Body of pancreas (tissue), 4 donors: Measurements from ENCODE around the gene ARHGEF11. TPM values are rescaled to one million over a fixed set of nuclear protein-coding genes. Genes with fewer than 3 reads are reported as not detected.

Experiments
- ATAC-seq: fragments of 150-250 bp; one replicate; pipeline ENCODE4 v1.9.1; 2016
- DNase-seq, 4 donors: peaks; one replicate each; pipeline ENCODE4 v3.0.0-alpha.2; 2019
- H3K27ac ChIP-seq, 4 donors: fragments of 200-600 bp; sonication (generic); 1 replicate in 3 of 4; 2 replicates in 1 of 4; pipeline versions ENCODE4 v1.5.1 to v1.6.1; 2016 to 2019; ENCODE audit warnings: mild to moderate bottlenecking in 1 of 4, mixed read lengths in 1 of 4, moderate library complexity in 1 of 4
- H3K27me3 ChIP-seq, 2 donors: fragments of 200-600 bp; sonication (generic); one replicate each; pipeline ENCODE4 v1.6.0; 2016; ENCODE audit warnings: mild to moderate bottlenecking in 1 of 2
- H3K36me3 ChIP-seq, 2 donors: fragments of 200-600 bp; sonication (generic); replicated peaks in 1 of 2; 2 replicates each; pipeline ENCODE4 v1.5.1; 2016; ENCODE audit warnings: low read depth in 2 of 2; ENCODE audit not compliant: insufficient read depth in 1 of 2
- H3K4me1 ChIP-seq: fragments of 200-600 bp; sonication (generic); one replicate; pipeline ENCODE4 v1.6.0; 2016
- H3K4me3 ChIP-seq, 2 donors: fragments of 200-600 bp; sonication (generic); 1 replicate in 1 of 2; 2 replicates in 1 of 2; pipeline ENCODE4 v1.5.1; 2016 to 2019
- H3K9me3 ChIP-seq, 3 donors: fragments of 200-600 bp; sonication (generic); 1 replicate in 2 of 3; 2 replicates in 1 of 3; pipeline ENCODE4 v1.5.1; 2016
- CTCF ChIP-seq, 7 experiments: fragments of 450-650 bp in 4 of 7; fragments of 200-600 bp in 3 of 7; sonication (generic) in 3 of 7; IDR thresholded peaks; one replicate each; pipeline ENCODE4 v1.5.1; 2016 to 2019; ENCODE audit warnings: antibody characterized with exemption in 7 of 7
- POLR2A ChIP-seq, 3 donors: fragments of 450-650 bp; IDR thresholded peaks; one replicate each; pipeline ENCODE4 v1.6.1; 2016; ENCODE audit warnings: antibody characterized with exemption in 3 of 3, mild to moderate bottlenecking in 2 of 3
- WGBS, 2 donors: methylation state at CpG; one replicate each; pipeline ENCODE4 v1.1.5; 2017; 5-methylcytosine and 5-hydroxymethylcytosine counted together
- intact Hi-C: fragments of 100-400 bp; cut with DNase I; formaldehyde crosslinking; loops from one replicate; pipeline ENCODE4 v1.15.1; 2023
- total RNA-seq, 2 donors: library from RNA; depleted of rRNA; stranded (reverse); fragments of >200 nt; gene quantifications; one replicate each; pipeline ENCODE4 v1.1.0, GENCODE V29; 2016

ARHGEF11 gene
- total RNA-seq, 2 donors from 2014 or later = 17.9 to 29.7 TPM

GRCh38 chr1:156959414-156959813, 86.1 kb downstream of the ARHGEF11 start:
- ATAC-seq (no peak), DNase-seq (no peak)
- Histone ChIP-seq H3K27me3 (no peaks in the 10 kb centered on the region), H3K4me1 (no peaks in the 10 kb centered on the region), H3K36me3 (peaks cover 0 to 27% of the 10 kb centered on the region in 2 donors), H3K27ac (no peak overlapping the region), H3K9me3 (no peaks in the 10 kb centered on the region), H3K4me3 (no peak overlapping the region)
- TF ChIP-seq CTCF (IDR thresholded peaks at IDR 0.05) (no peak), POLR2A (IDR thresholded peaks at IDR 0.05) (no peak)
- 91 to 92% methylated on average over 2 of the region's 2 CpGs for WGBS, 2 donors
- intact Hi-C loops = no loop called here

- H3K27ac ChIP-seq = no peak overlapping the region
Measured at GRCh38 chr1:156958247-156958714, 87.3 kb downstream of the ARHGEF11 start.

GRCh38 chr1:156957634-156958033, 87.9 kb downstream of the ARHGEF11 start:
- DNase-seq (no peak), ATAC-seq (no peak)
- no peak overlapping the region for H3K27ac ChIP-seq
- no peaks in the 10 kb centered on the region for H3K4me1 ChIP-seq
- H3K4me3 ChIP-seq = no peak overlapping the region
- no peaks in the 10 kb centered on the region for H3K27me3 ChIP-seq
- H3K36me3 ChIP-seq = peaks cover 0 to 23% of the 10 kb centered on the region in 2 donors
- 81 to 84% methylated on average over 3 of the region's 3 CpGs for WGBS, 2 donors
- no peaks in the 10 kb centered on the region for H3K9me3 ChIP-seq
- intact Hi-C loops = no loop called here
- TF ChIP-seq CTCF (IDR thresholded peaks at IDR 0.05) = no peak
- TF ChIP-seq POLR2A (IDR thresholded peaks at IDR 0.05) = no peak

More at GRCh38 chr1:156958247-156958714, 87.3 kb downstream of the ARHGEF11 start:
- no peak for ATAC-seq
- no peaks in the 10 kb centered on the region for H3K27me3 ChIP-seq
- H3K4me1 ChIP-seq = no peaks in the 10 kb centered on the region
- no peak for DNase-seq
- TF ChIP-seq POLR2A (IDR thresholded peaks at IDR 0.05) (no peak), CTCF (IDR thresholded peaks at IDR 0.05) (no peak)
- H3K36me3 ChIP-seq = peaks cover 0 to 27% of the 10 kb centered on the region in 2 donors
- intact Hi-C loops = no loop called here
- H3K9me3 ChIP-seq = no peaks in the 10 kb centered on the region
- no peak overlapping the region for H3K4me3 ChIP-seq
- 55 to 100% methylated on average over 1 to 2 of the region's 2 CpGs for whole genome bisulfite sequencing, 2 donors

GRCh38 chr1:156956333-156956732, 89.2 kb downstream of the ARHGEF11 start:
- 90 to 93% methylated on average over 10 of the region's 10 CpGs for WGBS, 2 donors
- Histone ChIP-seq H3K4me3 (no peak overlapping the region), H3K36me3 (peaks cover 0 to 24% of the 10 kb centered on the region in 2 donors), H3K9me3 (no peaks in the 10 kb centered on the region), H3K27me3 (no peaks in the 10 kb centered on the region), H3K4me1 (no peaks in the 10 kb centered on the region), H3K27ac (no peak overlapping the region)
- no peak for DNase-seq
- intact Hi-C loops = no loop called here
- TF ChIP-seq POLR2A (IDR thresholded peaks at IDR 0.05) = no peak
- TF ChIP-seq CTCF (IDR thresholded peaks at IDR 0.05) = no peak
- ATAC-seq = no peak

- no peaks in the 10 kb centered on the region for H3K27me3 ChIP-seq
- ATAC-seq = no peak
- H3K27ac ChIP-seq = no peak overlapping the region
- WGBS, 2 donors = 73 to 80% methylated on average over 2 of the region's 2 CpGs
- DNase-seq = no peak
- no peaks in the 10 kb centered on the region for H3K4me1 ChIP-seq
- intact Hi-C loops = no loop called here
- TF ChIP-seq POLR2A (IDR thresholded peaks at IDR 0.05) (no peak), CTCF (IDR thresholded peaks at IDR 0.05) (no peak)
- H3K36me3 ChIP-seq = peaks cover 0 to 30% of the 10 kb centered on the region in 2 donors
- no peak overlapping the region for H3K4me3 ChIP-seq
- H3K9me3 ChIP-seq = no peaks in the 10 kb centered on the region
Measured at GRCh38 chr1:156953571-156953970, 92.0 kb downstream of the ARHGEF11 start.
